ENCODE measurements around the gene C9orf50.

- TF ChIP-seq NFIC (IDR thresholded peaks at IDR 0.05) (no peak), MAX (IDR thresholded peaks at IDR 0.05) (no peak), FOXM1 (IDR thresholded peaks at IDR 0.05; ENCODE audit: borderline replicate concordance, low read depth) (no peak), EGR1 (IDR thresholded peaks at IDR 0.05) (no peak), RAD21 (IDR thresholded peaks at IDR 0.05; ENCODE audit: low read depth) (no peak), CEBPB (IDR thresholded peaks at IDR 0.05) (no peak), YY1 (IDR thresholded peaks at IDR 0.05; ENCODE audit: low read depth) (no peak), REST (IDR thresholded peaks at IDR 0.05; ENCODE audit: low read depth) (no peak), ZBTB7A (IDR thresholded peaks at IDR 0.05; ENCODE audit: low read depth) (no peak), CREB1 (IDR thresholded peaks at IDR 0.05; ENCODE audit: low read depth) (no peak)
Measured at GRCh38 chr9:129572052-129572425, 48.9 kb downstream of the C9orf50 start.

Data from Ishikawa (cell line).